SK-N-SH (cell line): ENCODE results near the gene FAT1. TPM values are rescaled to one million over a fixed set of nuclear protein-coding genes. Genes with fewer than 3 reads are reported as not detected.

ENCODE experiments used
- CTCF ChIA-PET: fragments of 300-600, 350-600 bp; formaldehyde crosslinking; extraction: SDS; loops from one replicate; lab custom pipeline; 2021; lab: Yijun Ruan, JAX
- POLR2A ChIA-PET: fragments of 350-600 bp; sonication (Branson Sonifier 250); formaldehyde crosslinking; extraction: SDS; loops from one replicate; lab custom pipeline; 2020; ENCODE audit warnings: antibody characterized with exemption, inconsistent platforms; lab: Yijun Ruan, JAX
- DNase-seq: peaks from one replicate; pipeline ENCODE4 v3.0.0; 2012
- H2AFZ ChIP-seq: fragments of 200-600 bp; sonication (generic); 2 replicates; pipeline ENCODE4 v1.8.1; 2016; ENCODE audit warnings: antibody characterized with exemption, mild to moderate bottlenecking, low read depth
- H3F3A ChIP-seq: fragments of 200-600 bp; sonication (generic); replicated peaks from 2 replicates; pipeline ENCODE3; 2016; ENCODE audit warnings: antibody characterized with exemption, mild to moderate bottlenecking; ENCODE audit not compliant: insufficient read depth
- H3K27ac ChIP-seq, 2 experiments: fragments of 200-500 bp in 1 of 2; fragments of 200-600 bp in 1 of 2; sonication (Bioruptor generic) in 1 of 2; sonication (generic), shearing (Covaris generic) in 1 of 2; 2 replicates each; pipeline versions ENCODE4 v1.5.1 to v1.6.1; 2014 to 2016; ENCODE audit warnings: low read depth in 2 of 2, inconsistent platforms in 1 of 2, low read length in 1 of 2, mild to moderate bottlenecking in 1 of 2, mixed read lengths in 1 of 2
- H3K27me3 ChIP-seq: fragments of 200-600 bp; sonication (generic), shearing (Covaris generic); 2 replicates; pipeline ENCODE4 v1.6.1; 2016; ENCODE audit warnings: mixed run types; ENCODE audit not compliant: insufficient read depth
- H3K36me3 ChIP-seq, 2 experiments: fragments of 200-500 bp in 1 of 2; fragments of 200-600 bp in 1 of 2; sonication (Bioruptor generic) in 1 of 2; sonication (generic) in 1 of 2; replicated peaks in 1 of 2; 2 replicates each; pipeline versions ENCODE3 to v1.5.1; 2014 to 2016; ENCODE audit warnings: low read length in 1 of 2, mild to moderate bottlenecking in 1 of 2; ENCODE audit not compliant: insufficient read depth in 2 of 2, control insufficient read depth in 1 of 2
- H3K4me1 ChIP-seq, 2 experiments: fragments of 200-500 bp in 1 of 2; fragments of 200-600 bp in 1 of 2; sonication (Bioruptor generic) in 1 of 2; sonication (generic), shearing (Covaris generic) in 1 of 2; 2 replicates each; pipeline versions ENCODE4 v1.5.1 to v1.6.1; 2014 to 2016; ENCODE audit warnings: low read depth in 1 of 2, low read length in 1 of 2, mixed run types in 1 of 2; ENCODE audit not compliant: insufficient read depth in 2 of 2, control insufficient read depth in 1 of 2
- H3K4me2 ChIP-seq: fragments of 200-600 bp; sonication (generic), shearing (Covaris generic); 2 replicates; pipeline ENCODE4 v1.6.1; 2017; ENCODE audit warnings: mixed run types
- H3K4me3 ChIP-seq, 2 experiments: fragments of 200-500 bp in 1 of 2; fragments of 200-600 bp in 1 of 2; sonication (Bioruptor generic) in 1 of 2; sonication (generic), shearing (Covaris generic) in 1 of 2; 2 replicates each; pipeline versions ENCODE4 v1.5.1 to v1.8.1; 2014 to 2016; ENCODE audit warnings: low read depth in 2 of 2, inconsistent platforms in 1 of 2, low read length in 1 of 2, mild to moderate bottlenecking in 1 of 2, mixed read lengths in 1 of 2, moderate library complexity in 1 of 2
- H3K79me2 ChIP-seq: fragments of 200-600 bp; sonication (generic); 2 replicates; pipeline ENCODE4 v1.8.1; 2017; ENCODE audit warnings: mild to moderate bottlenecking; ENCODE audit not compliant: insufficient read depth
- H3K9ac ChIP-seq: fragments of 200-600 bp; sonication (generic); 2 replicates; pipeline ENCODE4 v1.6.1; 2017; ENCODE audit warnings: mixed run types
- H3K9me2 ChIP-seq: fragments of 200-600 bp; sonication (generic); 2 replicates; pipeline ENCODE4 v1.6.1; 2017; ENCODE audit warnings: mixed run types
- H3K9me3 ChIP-seq: fragments of 200-600 bp; sonication (generic); 2 replicates; pipeline ENCODE4 v1.6.1; 2017; ENCODE audit warnings: mixed run types, mild to moderate bottlenecking, moderate library complexity
- H4K20me1 ChIP-seq: fragments of 200-600 bp; sonication (generic); 2 replicates; pipeline ENCODE4 v1.6.1; 2017; ENCODE audit warnings: mild to moderate bottlenecking, mixed run types; ENCODE audit not compliant: insufficient read depth
- ELF1 ChIP-seq: IDR thresholded peaks from 2 replicates; pipeline ENCODE4 v1.4.0; 2012
- EP300 ChIP-seq, 2 experiments: IDR thresholded peaks; 2 replicates each; pipeline versions ENCODE4 v1.4.0 to v1.6.1; 2012; ENCODE audit warnings: borderline replicate concordance in 1 of 2, low read depth in 1 of 2, low read length in 1 of 2
- FOSL2 ChIP-seq: IDR thresholded peaks from 2 replicates; pipeline ENCODE4 v1.4.0; 2012; ENCODE audit warnings: low read depth, mild to moderate bottlenecking, moderate library complexity, borderline replicate concordance
- GATA2 ChIP-seq: sonication (generic); formaldehyde crosslinking; IDR thresholded peaks from 2 replicates; pipeline ENCODE4 v1.5.0; 2020; ENCODE audit warnings: mild to moderate bottlenecking, missing genetic modification reagents
- MEF2A ChIP-seq: IDR thresholded peaks from 2 replicates; pipeline ENCODE4 v1.4.0; 2012; ENCODE audit warnings: low read depth, borderline replicate concordance
- MXI1 ChIP-seq: IDR thresholded peaks from 2 replicates; pipeline ENCODE4 v1.6.1; 2012; ENCODE audit warnings: mild to moderate bottlenecking, low read depth, low read length, improper control_type of control experiment
- NRF1 ChIP-seq: IDR thresholded peaks from 2 replicates; pipeline ENCODE4 v1.6.1; 2012; ENCODE audit warnings: low read depth, mild to moderate bottlenecking, low read length
- POLR2AphosphoS5 ChIP-seq: IDR thresholded peaks from 2 replicates; pipeline ENCODE4 v1.6.1; 2012; ENCODE audit warnings: low read depth, low read length
- RAD21 ChIP-seq: IDR thresholded peaks from 2 replicates; pipeline ENCODE4 v1.6.1; 2012; ENCODE audit warnings: mild to moderate bottlenecking, low read length
- SIN3A ChIP-seq: IDR thresholded peaks from 2 replicates; pipeline ENCODE4 v1.6.1; 2012; ENCODE audit warnings: low read depth, mild to moderate bottlenecking, low read length, moderate library complexity, borderline replicate concordance
- TAF1 ChIP-seq: IDR thresholded peaks from 2 replicates; pipeline ENCODE4 v1.6.1; 2012; ENCODE audit warnings: low read depth, mild to moderate bottlenecking, low read length, moderate library complexity, borderline replicate concordance
- TEAD4 ChIP-seq: IDR thresholded peaks from 2 replicates; pipeline ENCODE4 v1.4.0; 2012; ENCODE audit warnings: mild to moderate bottlenecking, borderline replicate concordance; ENCODE audit not compliant: insufficient read depth
- YY1 ChIP-seq: IDR thresholded peaks from 2 replicates; pipeline ENCODE4 v1.4.0; 2012; ENCODE audit warnings: low read depth, mild to moderate bottlenecking
- WGBS: methylation state at CpG from one replicate; pipeline ENCODE4 v1.1.6; 2017; ENCODE audit warnings: low lambda C conversion rate; 5-methylcytosine and 5-hydroxymethylcytosine counted together
- polyA plus RNA-seq, 3 experiments: library from polyadenylated mRNA; depleted of rRNA; stranded (reverse); fragments of >200 nt; gene quantifications; 2 replicates each; pipeline ENCODE4 v1.2.3, GENCODE V29; 2012
- TF ChIP-seq, protein P1 (sequence below): IDR thresholded peaks from 2 replicates; pipeline ENCODE4 v1.4.0; 2012; ENCODE audit warnings: low read depth
- TF ChIP-seq, protein P2 (sequence below): IDR thresholded peaks from 2 replicates; pipeline ENCODE4 v1.6.1; 2012; ENCODE audit warnings: mild to moderate bottlenecking, low read depth, low read length, moderate library complexity
- TF ChIP-seq, protein P3 (sequence below): IDR thresholded peaks from 2 replicates; pipeline ENCODE4 v1.4.0; 2012; ENCODE audit warnings: low read depth, borderline replicate concordance
- TF ChIP-seq, protein P4 (sequence below): IDR thresholded peaks from 2 replicates; pipeline ENCODE4 v1.4.0; 2012; ENCODE audit warnings: low read depth, borderline replicate concordance
- TF ChIP-seq, protein P5 (sequence below): fragments of 200-600 bp; sonication (generic); IDR thresholded peaks from 2 replicates; pipeline ENCODE4 v1.6.1; 2017; ENCODE audit warnings: antibody characterized with exemption, mild to moderate bottlenecking, moderate library complexity

FAT1 gene
- polyA plus RNA-seq, 1 of the 3 experiments (the other 2 are of a cell fraction) = 41.3 TPM

DNA sequence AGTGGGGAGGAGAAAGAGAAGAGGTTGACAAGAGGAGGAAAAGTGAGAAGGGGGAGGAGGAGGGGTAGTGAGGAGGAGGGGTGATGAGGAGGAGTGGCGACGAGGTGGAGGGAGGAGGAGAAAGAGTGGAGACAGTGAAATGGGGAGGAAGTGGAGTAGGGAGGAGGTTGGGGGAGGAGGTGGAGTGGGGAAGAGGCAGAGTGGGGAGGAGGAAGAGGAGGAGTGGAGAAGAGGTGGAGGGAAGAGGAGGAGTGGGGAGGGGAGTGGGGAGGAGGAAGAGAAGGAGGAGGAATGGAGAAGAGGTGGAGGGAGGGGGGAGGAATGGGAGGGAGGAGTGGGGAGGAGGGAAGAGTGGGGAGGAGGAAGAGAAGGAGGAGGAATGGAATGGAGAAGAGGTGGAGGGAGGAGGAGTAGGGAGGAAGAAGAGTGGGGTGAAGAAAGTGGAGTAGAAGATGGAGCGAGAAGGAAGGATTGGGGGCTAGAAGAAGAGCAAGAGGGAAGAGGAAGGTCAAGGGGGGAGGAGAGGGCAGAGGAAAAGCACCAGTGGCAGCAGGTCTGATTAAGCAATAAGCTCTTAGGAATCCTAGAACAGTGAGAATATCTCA, 118.3 kb downstream of the FAT1 start:
- no peak overlapping the region for H3K4me3 ChIP-seq

More for the DNA sequence above, 118.3 kb downstream of the FAT1 start:
- H3F3A ChIP-seq = no peaks in the 10 kb centered on the region
- no peak overlapping the region for H2AFZ ChIP-seq
- H3K27ac ChIP-seq = no peak overlapping the region
- ChIA-PET CTCF (interaction anchor here (0.8 to 1.8 kb wide), 2 partner anchors 12 to 18 kb away, joined by 3 to 6 read pairs; no protein-coding TSS in a partner anchor), POLR2A (no interaction called here)
- no peaks in the 10 kb centered on the region for H3K9me3 ChIP-seq
- no peak for DNase-seq
- peaks cover 18 to 24% of the 10 kb centered on the region in 2 experiments for H3K36me3 ChIP-seq
- no peaks in the 10 kb centered on the region for H3K9me2 ChIP-seq
- H4K20me1 ChIP-seq = no peaks in the 10 kb centered on the region
- 0 out of 2 replicates have a peak, but pooled peaks cover 4% of the 10 kb centered on the region for H3K79me2 ChIP-seq
- no peak for TF ChIP-seq SIN3A
- TF ChIP-seq, protein P1, sequence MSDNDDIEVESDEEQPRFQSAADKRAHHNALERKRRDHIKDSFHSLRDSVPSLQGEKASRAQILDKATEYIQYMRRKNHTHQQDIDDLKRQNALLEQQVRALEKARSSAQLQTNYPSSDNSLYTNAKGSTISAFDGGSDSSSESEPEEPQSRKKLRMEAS = no peak
- TF ChIP-seq, protein P2, sequence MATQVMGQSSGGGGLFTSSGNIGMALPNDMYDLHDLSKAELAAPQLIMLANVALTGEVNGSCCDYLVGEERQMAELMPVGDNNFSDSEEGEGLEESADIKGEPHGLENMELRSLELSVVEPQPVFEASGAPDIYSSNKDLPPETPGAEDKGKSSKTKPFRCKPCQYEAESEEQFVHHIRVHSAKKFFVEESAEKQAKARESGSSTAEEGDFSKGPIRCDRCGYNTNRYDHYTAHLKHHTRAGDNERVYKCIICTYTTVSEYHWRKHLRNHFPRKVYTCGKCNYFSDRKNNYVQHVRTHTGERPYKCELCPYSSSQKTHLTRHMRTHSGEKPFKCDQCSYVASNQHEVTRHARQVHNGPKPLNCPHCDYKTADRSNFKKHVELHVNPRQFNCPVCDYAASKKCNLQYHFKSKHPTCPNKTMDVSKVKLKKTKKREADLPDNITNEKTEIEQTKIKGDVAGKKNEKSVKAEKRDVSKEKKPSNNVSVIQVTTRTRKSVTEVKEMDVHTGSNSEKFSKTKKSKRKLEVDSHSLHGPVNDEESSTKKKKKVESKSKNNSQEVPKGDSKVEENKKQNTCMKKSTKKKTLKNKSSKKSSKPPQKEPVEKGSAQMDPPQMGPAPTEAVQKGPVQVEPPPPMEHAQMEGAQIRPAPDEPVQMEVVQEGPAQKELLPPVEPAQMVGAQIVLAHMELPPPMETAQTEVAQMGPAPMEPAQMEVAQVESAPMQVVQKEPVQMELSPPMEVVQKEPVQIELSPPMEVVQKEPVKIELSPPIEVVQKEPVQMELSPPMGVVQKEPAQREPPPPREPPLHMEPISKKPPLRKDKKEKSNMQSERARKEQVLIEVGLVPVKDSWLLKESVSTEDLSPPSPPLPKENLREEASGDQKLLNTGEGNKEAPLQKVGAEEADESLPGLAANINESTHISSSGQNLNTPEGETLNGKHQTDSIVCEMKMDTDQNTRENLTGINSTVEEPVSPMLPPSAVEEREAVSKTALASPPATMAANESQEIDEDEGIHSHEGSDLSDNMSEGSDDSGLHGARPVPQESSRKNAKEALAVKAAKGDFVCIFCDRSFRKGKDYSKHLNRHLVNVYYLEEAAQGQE = no peak
- TF ChIP-seq POLR2AphosphoS5 = no peak
- no peak for TF ChIP-seq MXI1
- TF ChIP-seq, protein P3, sequence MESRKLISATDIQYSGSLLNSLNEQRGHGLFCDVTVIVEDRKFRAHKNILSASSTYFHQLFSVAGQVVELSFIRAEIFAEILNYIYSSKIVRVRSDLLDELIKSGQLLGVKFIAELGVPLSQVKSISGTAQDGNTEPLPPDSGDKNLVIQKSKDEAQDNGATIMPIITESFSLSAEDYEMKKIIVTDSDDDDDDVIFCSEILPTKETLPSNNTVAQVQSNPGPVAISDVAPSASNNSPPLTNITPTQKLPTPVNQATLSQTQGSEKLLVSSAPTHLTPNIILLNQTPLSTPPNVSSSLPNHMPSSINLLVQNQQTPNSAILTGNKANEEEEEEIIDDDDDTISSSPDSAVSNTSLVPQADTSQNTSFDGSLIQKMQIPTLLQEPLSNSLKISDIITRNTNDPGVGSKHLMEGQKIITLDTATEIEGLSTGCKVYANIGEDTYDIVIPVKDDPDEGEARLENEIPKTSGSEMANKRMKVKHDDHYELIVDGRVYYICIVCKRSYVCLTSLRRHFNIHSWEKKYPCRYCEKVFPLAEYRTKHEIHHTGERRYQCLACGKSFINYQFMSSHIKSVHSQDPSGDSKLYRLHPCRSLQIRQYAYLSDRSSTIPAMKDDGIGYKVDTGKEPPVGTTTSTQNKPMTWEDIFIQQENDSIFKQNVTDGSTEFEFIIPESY = no peak
- TF ChIP-seq, protein P4, sequence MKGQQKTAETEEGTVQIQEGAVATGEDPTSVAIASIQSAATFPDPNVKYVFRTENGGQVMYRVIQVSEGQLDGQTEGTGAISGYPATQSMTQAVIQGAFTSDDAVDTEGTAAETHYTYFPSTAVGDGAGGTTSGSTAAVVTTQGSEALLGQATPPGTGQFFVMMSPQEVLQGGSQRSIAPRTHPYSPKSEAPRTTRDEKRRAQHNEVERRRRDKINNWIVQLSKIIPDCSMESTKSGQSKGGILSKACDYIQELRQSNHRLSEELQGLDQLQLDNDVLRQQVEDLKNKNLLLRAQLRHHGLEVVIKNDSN = no peak
- no peak for TF ChIP-seq TEAD4
- TF ChIP-seq MEF2A = no peak
- no peak for TF ChIP-seq YY1
- TF ChIP-seq RAD21 = no peak
- TF ChIP-seq NRF1 = no peak
- no peak for TF ChIP-seq EP300 (IDR thresholded peaks at IDR 0.05; ENCODE audit: borderline replicate concordance in 1 of 2, low read depth in 1 of 2, low read length in 1 of 2)
- TF ChIP-seq FOSL2 = no peak
- no peak for TF ChIP-seq TAF1
- no peak for TF ChIP-seq ELF1
- no peak for TF ChIP-seq GATA2 (CRISPR knock-in tag)
- TF ChIP-seq, protein P5, sequence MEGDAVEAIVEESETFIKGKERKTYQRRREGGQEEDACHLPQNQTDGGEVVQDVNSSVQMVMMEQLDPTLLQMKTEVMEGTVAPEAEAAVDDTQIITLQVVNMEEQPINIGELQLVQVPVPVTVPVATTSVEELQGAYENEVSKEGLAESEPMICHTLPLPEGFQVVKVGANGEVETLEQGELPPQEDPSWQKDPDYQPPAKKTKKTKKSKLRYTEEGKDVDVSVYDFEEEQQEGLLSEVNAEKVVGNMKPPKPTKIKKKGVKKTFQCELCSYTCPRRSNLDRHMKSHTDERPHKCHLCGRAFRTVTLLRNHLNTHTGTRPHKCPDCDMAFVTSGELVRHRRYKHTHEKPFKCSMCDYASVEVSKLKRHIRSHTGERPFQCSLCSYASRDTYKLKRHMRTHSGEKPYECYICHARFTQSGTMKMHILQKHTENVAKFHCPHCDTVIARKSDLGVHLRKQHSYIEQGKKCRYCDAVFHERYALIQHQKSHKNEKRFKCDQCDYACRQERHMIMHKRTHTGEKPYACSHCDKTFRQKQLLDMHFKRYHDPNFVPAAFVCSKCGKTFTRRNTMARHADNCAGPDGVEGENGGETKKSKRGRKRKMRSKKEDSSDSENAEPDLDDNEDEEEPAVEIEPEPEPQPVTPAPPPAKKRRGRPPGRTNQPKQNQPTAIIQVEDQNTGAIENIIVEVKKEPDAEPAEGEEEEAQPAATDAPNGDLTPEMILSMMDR = no peak
- no peak overlapping the region for H3K4me2 ChIP-seq
- whole genome bisulfite sequencing = 61% methylated on average over 3 of the region's 3 CpGs
- no peaks in the 10 kb centered on the region; the same call in 1 of the 2 replicates for H3K27me3 ChIP-seq
- no peaks in the 10 kb centered on the region; a peak in 1 of 4 replicates for H3K4me1 ChIP-seq
- H3K9ac ChIP-seq = no peak overlapping the region
